ENCODE results near the gene OCA2.

DNA sequence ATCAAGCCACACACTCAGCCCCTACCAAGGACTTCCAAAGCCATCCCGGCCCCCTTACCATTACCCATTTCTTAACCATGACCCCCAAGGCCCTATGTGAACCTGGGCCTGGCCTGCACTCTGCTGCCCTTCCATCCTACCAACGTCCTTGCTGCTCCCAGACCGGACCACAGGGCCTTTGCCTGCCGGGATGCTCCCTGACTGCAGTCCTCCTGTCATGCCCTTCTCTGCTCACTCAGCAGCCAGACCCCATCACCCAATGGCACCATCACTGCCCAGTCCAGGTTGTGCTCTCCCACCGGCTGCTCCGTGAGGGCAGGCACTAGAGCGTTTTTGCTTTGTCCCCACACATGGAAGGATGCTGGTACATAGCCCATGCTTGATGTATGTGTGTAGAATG, 73.7 kb downstream of the OCA2 start:
- TF ChIP-seq POLR2A (IDR thresholded peaks at IDR 0.05), result no peak
- TF ChIP-seq, protein P1, sequence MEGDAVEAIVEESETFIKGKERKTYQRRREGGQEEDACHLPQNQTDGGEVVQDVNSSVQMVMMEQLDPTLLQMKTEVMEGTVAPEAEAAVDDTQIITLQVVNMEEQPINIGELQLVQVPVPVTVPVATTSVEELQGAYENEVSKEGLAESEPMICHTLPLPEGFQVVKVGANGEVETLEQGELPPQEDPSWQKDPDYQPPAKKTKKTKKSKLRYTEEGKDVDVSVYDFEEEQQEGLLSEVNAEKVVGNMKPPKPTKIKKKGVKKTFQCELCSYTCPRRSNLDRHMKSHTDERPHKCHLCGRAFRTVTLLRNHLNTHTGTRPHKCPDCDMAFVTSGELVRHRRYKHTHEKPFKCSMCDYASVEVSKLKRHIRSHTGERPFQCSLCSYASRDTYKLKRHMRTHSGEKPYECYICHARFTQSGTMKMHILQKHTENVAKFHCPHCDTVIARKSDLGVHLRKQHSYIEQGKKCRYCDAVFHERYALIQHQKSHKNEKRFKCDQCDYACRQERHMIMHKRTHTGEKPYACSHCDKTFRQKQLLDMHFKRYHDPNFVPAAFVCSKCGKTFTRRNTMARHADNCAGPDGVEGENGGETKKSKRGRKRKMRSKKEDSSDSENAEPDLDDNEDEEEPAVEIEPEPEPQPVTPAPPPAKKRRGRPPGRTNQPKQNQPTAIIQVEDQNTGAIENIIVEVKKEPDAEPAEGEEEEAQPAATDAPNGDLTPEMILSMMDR (IDR thresholded peaks at IDR 0.05), result no peak
